HCT116 (cell line): ENCODE measurements around the gene DDX27.

Experiments used
- EGR1 ChIP-seq: IDR thresholded peaks from 2 replicates; pipeline ENCODE4 v1.6.1; 2012; ENCODE audit warnings: low read depth
- EZH2 ChIP-seq: fragments of 200-600 bp; sonication (generic); IDR thresholded peaks from 2 replicates; pipeline ENCODE4 v1.6.1; 2017; ENCODE audit warnings: antibody characterized with exemption, mixed run types
- JUND ChIP-seq: IDR thresholded peaks from 2 replicates; pipeline ENCODE4 v1.6.1; 2012
- POLR2A ChIP-seq: IDR thresholded peaks from 2 replicates; pipeline ENCODE4 v1.7.0; 2011; ENCODE audit warnings: borderline replicate concordance; ENCODE audit not compliant: insufficient read depth, insufficient read length; ENCODE audit errors: extremely low read depth
- POLR2AphosphoS5 ChIP-seq: IDR thresholded peaks from 2 replicates; pipeline ENCODE4 v1.6.1; 2011; ENCODE audit warnings: mild to moderate bottlenecking, low read depth, low read length, moderate library complexity
- RAD21 ChIP-seq: IDR thresholded peaks from 2 replicates; pipeline ENCODE4 v1.6.1; 2012; ENCODE audit warnings: low read depth, mild to moderate bottlenecking
- SIN3A ChIP-seq: IDR thresholded peaks from 2 replicates; pipeline ENCODE4 v1.6.1; 2012; ENCODE audit warnings: low read depth
- SP1 ChIP-seq: IDR thresholded peaks from 2 replicates; pipeline ENCODE4 v1.6.1; 2012; ENCODE audit warnings: low read depth
- SRF ChIP-seq: IDR thresholded peaks from 2 replicates; pipeline ENCODE4 v1.6.1; 2012; ENCODE audit warnings: low read depth
- YY1 ChIP-seq: IDR thresholded peaks from 2 replicates; pipeline ENCODE4 v1.6.1; 2011; ENCODE audit warnings: low read length, low read depth, moderate library complexity, mild to moderate bottlenecking; ENCODE audit not compliant: insufficient replicate concordance; ENCODE audit errors: extremely low read depth
- ZNF274 ChIP-seq: fragments of 200-500 bp; sonication (Bioruptor generic); IDR thresholded peaks from 2 replicates; pipeline ENCODE4 v1.6.1; 2014; ENCODE audit warnings: mild to moderate bottlenecking, low read depth, low read length, inconsistent platforms
- TF ChIP-seq, protein P1 (sequence below), 3 experiments: fragments of 200-600 bp in 1 of 3; sonication (generic) in 1 of 3; IDR thresholded peaks in 2 of 3; conservative IDR thresholded peaks in 1 of 3; 2 replicates each; pipeline ENCODE4 v1.5.1; 2012 to 2017; ENCODE audit warnings: low read depth in 2 of 3, low read length in 2 of 3, antibody characterized with exemption in 1 of 3, borderline replicate concordance in 1 of 3, control low read depth in 1 of 3, mild to moderate bottlenecking in 1 of 3, mixed read lengths in 1 of 3, mixed run types in 1 of 3, moderate library complexity in 1 of 3; ENCODE audit not compliant: insufficient read depth in 1 of 3
- TF ChIP-seq, protein P2 (sequence below): IDR thresholded peaks from 2 replicates; pipeline ENCODE4 v1.6.1; 2011; ENCODE audit warnings: mild to moderate bottlenecking, low read length, moderate library complexity; ENCODE audit not compliant: insufficient replicate concordance; ENCODE audit errors: extremely low read depth
- TF ChIP-seq, protein P3 (sequence below): IDR thresholded peaks from 2 replicates; pipeline ENCODE4 v1.6.1; 2012

DNA sequence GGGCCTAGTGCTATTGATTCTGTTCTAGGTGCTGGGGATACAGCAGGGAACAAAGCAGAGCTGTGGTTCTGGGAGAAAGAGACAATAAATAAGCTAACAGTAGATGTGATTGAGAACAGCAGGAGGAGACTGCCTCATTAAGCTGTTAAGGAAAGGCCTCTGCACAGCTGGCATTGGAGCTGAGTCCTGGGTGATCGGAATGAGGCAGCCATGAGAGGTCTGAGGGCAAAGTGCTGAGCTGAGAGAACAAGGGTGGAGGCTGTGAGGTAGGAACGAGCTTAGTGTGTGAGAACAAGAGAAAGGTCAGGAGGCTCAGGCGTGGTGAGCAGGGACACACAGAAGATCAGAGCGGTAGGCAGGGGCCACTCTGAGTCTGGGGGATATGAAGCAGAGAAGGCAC is 18.3 kb downstream of the DDX27 start:
- TF ChIP-seq, protein P1, sequence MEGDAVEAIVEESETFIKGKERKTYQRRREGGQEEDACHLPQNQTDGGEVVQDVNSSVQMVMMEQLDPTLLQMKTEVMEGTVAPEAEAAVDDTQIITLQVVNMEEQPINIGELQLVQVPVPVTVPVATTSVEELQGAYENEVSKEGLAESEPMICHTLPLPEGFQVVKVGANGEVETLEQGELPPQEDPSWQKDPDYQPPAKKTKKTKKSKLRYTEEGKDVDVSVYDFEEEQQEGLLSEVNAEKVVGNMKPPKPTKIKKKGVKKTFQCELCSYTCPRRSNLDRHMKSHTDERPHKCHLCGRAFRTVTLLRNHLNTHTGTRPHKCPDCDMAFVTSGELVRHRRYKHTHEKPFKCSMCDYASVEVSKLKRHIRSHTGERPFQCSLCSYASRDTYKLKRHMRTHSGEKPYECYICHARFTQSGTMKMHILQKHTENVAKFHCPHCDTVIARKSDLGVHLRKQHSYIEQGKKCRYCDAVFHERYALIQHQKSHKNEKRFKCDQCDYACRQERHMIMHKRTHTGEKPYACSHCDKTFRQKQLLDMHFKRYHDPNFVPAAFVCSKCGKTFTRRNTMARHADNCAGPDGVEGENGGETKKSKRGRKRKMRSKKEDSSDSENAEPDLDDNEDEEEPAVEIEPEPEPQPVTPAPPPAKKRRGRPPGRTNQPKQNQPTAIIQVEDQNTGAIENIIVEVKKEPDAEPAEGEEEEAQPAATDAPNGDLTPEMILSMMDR (IDR thresholded peaks at IDR 0.05 in 2 of 3, conservative IDR thresholded peaks at IDR 0.05 in 1 of 3; ENCODE audit: borderline replicate concordance in 1 of 3, insufficient read depth in 1 of 3, low read depth in 2 of 3, low read length in 2 of 3) = no peak
- TF ChIP-seq RAD21 (no peak), SRF (no peak), POLR2AphosphoS5 (no peak), EZH2 (no peak), ZNF274 (no peak), SP1 (no peak), SIN3A (no peak), POLR2A (no peak), JUND (no peak), YY1 (no peak), EGR1 (no peak)
- TF ChIP-seq, protein P2, sequence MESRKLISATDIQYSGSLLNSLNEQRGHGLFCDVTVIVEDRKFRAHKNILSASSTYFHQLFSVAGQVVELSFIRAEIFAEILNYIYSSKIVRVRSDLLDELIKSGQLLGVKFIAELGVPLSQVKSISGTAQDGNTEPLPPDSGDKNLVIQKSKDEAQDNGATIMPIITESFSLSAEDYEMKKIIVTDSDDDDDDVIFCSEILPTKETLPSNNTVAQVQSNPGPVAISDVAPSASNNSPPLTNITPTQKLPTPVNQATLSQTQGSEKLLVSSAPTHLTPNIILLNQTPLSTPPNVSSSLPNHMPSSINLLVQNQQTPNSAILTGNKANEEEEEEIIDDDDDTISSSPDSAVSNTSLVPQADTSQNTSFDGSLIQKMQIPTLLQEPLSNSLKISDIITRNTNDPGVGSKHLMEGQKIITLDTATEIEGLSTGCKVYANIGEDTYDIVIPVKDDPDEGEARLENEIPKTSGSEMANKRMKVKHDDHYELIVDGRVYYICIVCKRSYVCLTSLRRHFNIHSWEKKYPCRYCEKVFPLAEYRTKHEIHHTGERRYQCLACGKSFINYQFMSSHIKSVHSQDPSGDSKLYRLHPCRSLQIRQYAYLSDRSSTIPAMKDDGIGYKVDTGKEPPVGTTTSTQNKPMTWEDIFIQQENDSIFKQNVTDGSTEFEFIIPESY = no peak
- TF ChIP-seq, protein P3, sequence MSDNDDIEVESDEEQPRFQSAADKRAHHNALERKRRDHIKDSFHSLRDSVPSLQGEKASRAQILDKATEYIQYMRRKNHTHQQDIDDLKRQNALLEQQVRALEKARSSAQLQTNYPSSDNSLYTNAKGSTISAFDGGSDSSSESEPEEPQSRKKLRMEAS = no peak
